ENCODE results near the gene C14orf93.
"Not testable (repeated sequence)": the region's sequence is repeated elsewhere in the genome, so short reads cannot be mapped to it uniquely, and the experiment has no call there.

C14orf93 gene

GRCh38 chr14:23018107-23018506 lies 8.2 kb upstream of the C14orf93 start:
- DNase-seq, result no peak

DNA sequence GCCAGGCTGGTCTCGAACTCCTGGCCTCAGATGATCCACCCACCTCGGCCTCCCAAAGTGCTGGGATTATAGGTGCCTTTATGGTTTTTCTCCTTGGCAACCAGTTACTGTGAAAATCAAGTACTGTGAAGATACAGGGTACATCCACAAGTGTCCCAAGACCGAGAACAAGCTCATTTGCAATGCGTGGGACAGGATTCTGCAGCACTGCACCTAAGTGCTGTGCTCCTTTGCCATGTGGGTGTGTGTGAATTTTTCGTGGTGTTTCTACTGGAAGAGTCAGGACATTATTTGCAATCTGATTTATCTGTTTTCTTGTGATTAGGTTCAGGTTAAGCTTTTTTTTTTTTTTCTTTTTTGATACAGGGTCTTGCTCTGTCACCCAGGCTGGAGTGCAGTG lies 7.1 kb upstream of the C14orf93 start:
- DNase-seq, result no peak

DNA sequence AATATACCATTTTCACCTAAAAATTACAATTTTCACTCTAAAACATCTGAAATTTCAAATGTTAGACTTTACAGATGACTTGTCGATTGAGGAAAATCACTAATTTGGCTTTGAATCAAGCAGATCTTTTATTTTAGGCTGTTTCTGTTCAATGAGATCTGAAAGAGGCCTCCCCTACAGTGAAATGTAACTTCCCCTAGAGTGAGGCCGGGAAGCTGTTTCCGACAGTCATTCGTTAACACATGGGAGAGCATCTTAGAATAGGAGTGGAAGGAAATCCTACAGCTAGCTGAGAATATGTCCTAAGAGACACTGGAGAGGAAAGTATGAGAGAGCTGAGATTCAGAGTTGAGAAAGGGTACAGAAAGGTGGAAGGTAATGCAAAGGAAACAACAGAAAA lies 5.7 kb upstream of the C14orf93 start:
- DNase-seq, result no peak

DNA sequence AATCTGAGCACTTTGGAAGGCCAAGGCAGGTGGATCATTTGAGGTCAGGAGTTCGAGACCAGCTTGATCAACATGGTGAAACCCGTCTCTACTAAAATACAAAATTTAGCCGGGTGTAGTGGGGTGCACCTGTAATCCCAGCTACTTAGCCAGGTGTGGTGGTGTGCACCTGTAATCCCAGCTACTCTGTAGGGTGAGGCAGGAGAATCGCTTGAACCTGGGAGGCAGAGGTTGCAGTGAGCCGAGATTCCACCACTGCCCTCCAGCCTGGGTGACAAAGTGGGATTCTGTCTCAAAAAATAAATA lies 3.8 kb upstream of the C14orf93 start:
- not testable (repeated sequence) for DNase-seq

GRCh38 chr14:23013054-23013748 lies 3.3 kb upstream of the C14orf93 start:
- no peak for DNase-seq

- no peak for DNase-seq
Measured at GRCh38 chr14:23009483-23009938, 432 bp downstream of the C14orf93 start.

DNA sequence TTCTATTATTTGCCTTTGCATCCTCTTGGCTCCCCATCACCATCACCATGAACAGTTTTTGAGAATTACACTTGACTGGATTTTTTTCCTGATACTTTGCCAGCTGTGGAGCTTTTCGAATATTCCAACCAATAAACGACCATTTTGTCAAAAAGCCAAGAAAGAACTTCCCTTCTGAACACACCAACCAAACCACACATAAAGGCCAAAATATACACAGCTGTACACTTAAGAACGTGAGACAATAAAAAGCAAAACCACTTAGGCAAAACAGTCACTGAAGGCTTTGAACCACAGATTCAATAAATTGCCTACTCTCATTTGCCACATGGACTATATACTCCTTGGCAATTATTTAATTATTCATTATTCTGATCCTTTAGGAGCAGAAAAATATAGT lies 1.1 kb downstream of the C14orf93 start:
- no peak for DNase-seq

GRCh38 chr14:23006544-23007419 lies 3.2 kb downstream of the C14orf93 start:
- peak; percentile 97 for DNase-seq

- DNase-seq, result no peak
Measured at GRCh38 chr14:23006188-23006534, 3.8 kb downstream of the C14orf93 start.

DNA sequence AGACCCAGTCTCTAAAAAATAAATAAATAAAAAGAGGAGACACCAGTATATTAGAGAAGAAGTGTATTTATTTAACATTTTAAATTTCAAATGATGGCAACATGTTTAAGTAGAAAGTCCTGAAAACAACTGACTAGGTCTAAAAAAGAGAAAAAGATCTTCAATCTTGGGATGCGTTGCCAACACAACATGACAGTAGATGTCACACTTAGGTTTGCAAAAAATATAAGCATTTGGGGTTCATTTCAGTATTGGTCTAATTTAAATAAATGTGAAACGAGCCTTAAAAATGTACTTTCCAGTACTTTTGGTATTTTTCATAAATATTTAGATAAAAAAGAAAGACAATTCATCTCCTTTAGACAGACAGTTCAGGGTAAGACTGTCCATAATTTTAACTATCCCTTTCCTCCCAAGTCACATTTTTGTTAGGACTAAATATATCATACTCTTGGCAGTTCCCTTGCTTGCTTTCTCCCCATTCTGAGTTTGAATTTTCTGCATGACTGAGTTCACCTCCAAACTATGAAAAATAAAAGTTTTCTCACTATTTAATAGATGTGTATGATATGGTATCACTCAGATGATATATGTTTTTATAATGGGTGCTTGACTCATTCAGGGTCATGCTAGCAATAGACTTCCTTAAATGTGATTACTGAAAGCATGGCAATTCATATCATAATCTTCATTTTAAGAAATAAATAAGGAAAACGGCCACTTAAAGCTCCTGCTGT lies 4.3 kb downstream of the C14orf93 start:
- DNase-seq, result no peak

DNA sequence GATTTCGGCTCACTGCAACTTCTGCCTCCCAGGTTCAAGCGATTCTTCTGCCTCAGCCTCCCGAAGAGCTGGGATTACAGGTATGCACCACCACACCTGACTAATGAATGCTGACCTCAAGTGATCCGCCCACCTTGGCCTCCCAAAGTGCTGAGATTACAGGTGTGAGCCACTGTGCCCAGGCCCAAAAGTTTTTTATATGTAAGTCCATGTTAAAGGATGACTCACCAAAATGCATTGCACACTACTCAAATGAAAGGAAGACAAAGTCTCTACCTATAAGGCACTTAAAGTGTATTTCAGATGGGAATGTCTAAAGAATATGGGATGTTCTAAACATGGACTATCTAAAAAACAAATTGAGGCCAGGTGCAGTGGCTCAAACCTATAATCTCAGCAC lies 5.7 kb downstream of the C14orf93 start:
- not testable (repeated sequence) for DNase-seq

GRCh38 chr14:23002592-23002991 lies 7.4 kb downstream of the C14orf93 start:
- DNase-seq, result no peak

- DNase-seq, result no peak
Measured at GRCh38 chr14:23000860-23001259, 9.1 kb downstream of the C14orf93 start.

DNA sequence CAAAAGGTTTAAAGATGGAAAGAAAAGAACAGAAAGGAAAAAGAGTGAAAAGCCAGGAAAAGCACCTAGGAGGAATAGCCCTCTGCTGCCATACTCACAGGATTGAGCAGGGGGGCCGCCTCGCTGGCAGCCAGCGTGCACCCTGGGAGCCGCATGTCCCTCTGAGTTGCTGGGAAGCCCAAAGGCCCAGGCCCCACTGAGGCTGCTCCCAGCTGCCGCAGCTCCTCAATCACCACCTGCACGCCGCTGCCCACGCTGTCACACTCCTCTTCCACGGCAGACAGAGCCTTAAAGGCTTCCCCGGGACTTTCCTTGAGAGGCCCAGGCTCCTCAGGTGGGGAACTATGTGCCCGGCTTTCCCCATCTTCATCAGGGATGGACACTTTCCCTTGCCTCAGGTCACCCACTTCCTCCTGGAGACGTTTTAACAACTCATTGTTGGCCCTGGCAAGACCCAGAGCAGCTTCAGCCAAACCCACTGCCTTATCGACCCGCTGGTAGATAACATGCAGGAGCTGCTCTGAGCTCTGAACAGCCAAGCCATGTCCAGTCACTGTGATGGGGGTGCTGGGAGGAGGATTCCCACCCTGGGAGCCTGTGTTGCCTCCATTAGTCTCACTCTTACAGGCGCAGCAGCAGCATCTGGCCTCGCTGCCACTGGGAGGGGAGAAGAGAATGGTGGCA lies 11.5 kb downstream of the C14orf93 start:
- DNase-seq, result no peak

GRCh38 chr14:22997676-22998323 lies 12.1 kb downstream of the C14orf93 start:
- DNase-seq, result no peak

- no peak for DNase-seq
Measured at GRCh38 chr14:22996768-22997654, 12.9 kb downstream of the C14orf93 start.

GRCh38 chr14:22995889-22996625 lies 13.9 kb downstream of the C14orf93 start:
- no peak for DNase-seq

DNA sequence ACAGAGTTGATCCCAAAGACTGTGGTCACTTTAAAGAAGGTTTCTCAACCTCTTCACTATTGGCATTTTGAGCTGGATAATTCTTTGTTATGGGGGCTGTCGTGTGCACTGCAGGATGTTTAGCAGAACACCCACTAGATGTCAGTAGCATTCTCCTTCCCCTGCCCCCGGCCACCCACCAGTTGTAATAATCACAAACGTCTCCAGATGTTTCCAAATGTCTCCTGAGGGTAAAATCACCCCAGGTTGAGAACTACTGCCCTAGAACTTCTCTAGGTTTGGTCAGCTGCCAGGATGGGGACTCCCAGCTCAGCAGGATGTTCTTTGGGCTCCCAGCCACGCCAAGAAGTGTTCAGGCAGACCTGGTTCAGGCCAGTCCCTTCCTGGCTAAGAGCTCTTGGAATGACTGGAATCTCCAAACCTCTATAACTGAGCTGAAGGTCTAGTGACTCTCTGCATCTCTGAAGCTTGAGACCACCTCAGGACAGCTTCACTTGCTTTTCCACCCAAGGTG lies 15.1 kb downstream of the C14orf93 start:
- DNase-seq, result no peak

DNA sequence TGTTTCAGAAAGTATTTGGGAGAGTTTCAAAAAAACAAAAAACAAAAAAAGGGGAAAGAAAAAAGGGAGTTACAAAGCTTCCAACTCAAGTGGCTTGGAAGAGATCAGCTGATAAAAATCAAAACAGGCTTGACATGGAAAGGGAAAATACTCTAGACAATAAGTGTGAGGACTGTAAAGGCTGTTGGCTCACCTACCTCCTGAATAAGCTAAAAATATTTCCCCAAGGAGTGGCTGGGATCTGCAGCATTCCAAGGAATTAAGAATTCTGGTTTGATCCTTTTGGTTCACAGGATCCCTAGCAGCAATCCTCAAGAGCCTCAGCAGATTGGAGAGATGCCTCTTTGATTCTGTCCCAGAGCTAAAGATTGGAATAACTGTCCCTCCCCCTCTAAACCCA lies 16.4 kb downstream of the C14orf93 start:
- no peak for DNase-seq

GRCh38 chr14:22991852-22992251 lies 18.1 kb downstream of the C14orf93 start:
- DNase-seq, result no peak

DNA sequence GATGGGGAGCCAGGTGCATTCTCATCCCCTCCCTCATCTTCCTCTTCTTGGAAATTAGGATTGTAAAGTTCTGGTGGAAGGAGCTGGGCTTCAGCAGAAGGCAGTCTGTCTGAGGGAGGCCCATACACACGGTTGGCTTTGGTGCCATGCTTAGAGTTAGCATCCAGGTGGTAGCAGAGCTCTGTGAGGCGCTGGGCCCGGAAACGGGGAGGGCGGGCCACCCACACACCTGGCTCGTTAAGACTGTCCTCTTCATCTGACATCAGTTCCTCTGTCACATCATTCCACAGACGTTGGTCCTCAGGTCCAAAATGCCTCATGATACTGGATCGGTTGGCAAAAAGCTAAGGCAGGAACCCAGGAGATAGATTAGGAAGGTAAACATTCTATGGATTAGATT lies 22.7 kb downstream of the C14orf93 start:
- no peak for DNase-seq

Measured in NCI-H146 (cell line).